GM21619 (cell line): ENCODE results near the gene PMCH.
"Not testable (repeated sequence)": the region's sequence is repeated elsewhere in the genome, so short reads cannot be mapped to it uniquely, and the experiment has no call there.

Source experiments
- ATAC-seq: cut with Tn5 transposase; IDR thresholded peaks from one replicate; pipeline ENCODE4 v1.9.1; 2021; ENCODE audit not compliant: unreplicated experiment

Gene PMCH

GRCh38 chr12:102197789-102198188 lies at the start of gene PMCH:
PMCH (minus strand) TSS chr12:102197833; CDS start chr12:102197770, 63 bp downstream.
- ATAC-seq: peak; percentile 75

GRCh38 chr12:102240859-102241258 lies 43.2 kb upstream of the PMCH start:
- ATAC-seq: not testable (repeated sequence)

- no peak for ATAC-seq
Measured at GRCh38 chr12:102234599-102234998, 37.0 kb upstream of the PMCH start.

- no peak for ATAC-seq
Measured at GRCh38 chr12:102232446-102232845, 34.8 kb upstream of the PMCH start.

- no peak for ATAC-seq
Measured at GRCh38 chr12:102232036-102232435, 34.4 kb upstream of the PMCH start.

GRCh38 chr12:102227954-102228353 lies 30.3 kb upstream of the PMCH start:
- no peak for ATAC-seq

- ATAC-seq: no peak
Measured at GRCh38 chr12:102220736-102221135, 23.1 kb upstream of the PMCH start.

- no peak for ATAC-seq
Measured at GRCh38 chr12:102215992-102216691, 18.5 kb upstream of the PMCH start.

GRCh38 chr12:102204025-102204424 lies 6.4 kb upstream of the PMCH start:
- ATAC-seq: no peak

GRCh38 chr12:102202556-102202955 lies 4.9 kb upstream of the PMCH start:
- ATAC-seq: no peak

GRCh38 chr12:102201436-102202061 lies 3.9 kb upstream of the PMCH start:
- ATAC-seq: no peak

- no peak for ATAC-seq
Measured at GRCh38 chr12:102195826-102196225, 1.8 kb downstream of the PMCH start.

- no peak for ATAC-seq
Measured at GRCh38 chr12:102182635-102183034, 15.0 kb downstream of the PMCH start.

GRCh38 chr12:102174761-102175160 lies 22.9 kb downstream of the PMCH start:
- ATAC-seq: no peak

- no peak for ATAC-seq
Measured at GRCh38 chr12:102174117-102174516, 23.5 kb downstream of the PMCH start.

GRCh38 chr12:102172436-102172835 lies 25.2 kb downstream of the PMCH start:
- no peak for ATAC-seq

GRCh38 chr12:102171951-102172350 lies 25.7 kb downstream of the PMCH start:
- ATAC-seq: no peak

GRCh38 chr12:102169922-102170621 lies 27.6 kb downstream of the PMCH start:
- ATAC-seq: peak; percentile 59

GRCh38 chr12:102167821-102168604 lies 29.6 kb downstream of the PMCH start:
- ATAC-seq: peak; percentile 58

GRCh38 chr12:102163383-102163782 lies 34.2 kb downstream of the PMCH start:
- ATAC-seq: no peak

- ATAC-seq: not testable (repeated sequence)
Measured at GRCh38 chr12:102155206-102155605, 42.4 kb downstream of the PMCH start.
